ENCODE results near the gene CHRNB2. TPM values are rescaled to one million over a fixed set of nuclear protein-coding genes. Genes with fewer than 3 reads are reported as not detected.

CHRNB2 gene
- total and polyA plus RNA-seq, 9 of the 15 experiments (the other 6 are each of a cell fraction or from before 2014, with no cell fraction given), result 0.01 TPM; not detected in 8

GRCh38 chr1:154527192-154527591 lies 40.4 kb upstream of the CHRNB2 start:
- 5% methylated on average over 6 of the region's 6 CpGs for WGBS (ENCODE audit: insufficient coverage, low coverage, missing lambda C conversion rate)
- FAIRE-seq, result no peak

GRCh38 chr1:154529308-154529707 lies 38.3 kb upstream of the CHRNB2 start:
- intact Hi-C loops (cut with micrococcal nuclease), result no loop called here
- peaks cover 0 to 12% of the 10 kb centered on the region in 2 experiments; a peak in 1 of 5 replicates for H3K27me3 ChIP-seq (ENCODE audit: control insufficient read depth in 2 of 2, insufficient read depth in 2 of 2, low read length in 2 of 2)
- no peaks in the 10 kb centered on the region for H3K9me1 ChIP-seq (ENCODE audit: control insufficient read depth, insufficient read depth, low read length)
- ChIA-PET CTCF (ENCODE audit: low intra/inter-chr PET ratio) (interaction anchor here (0.6 kb wide), 1 partner anchor 39 kb away, joined by 3 read pairs; no protein-coding TSS in a partner anchor), POLR2A (no interaction called here)
- no peaks in the 10 kb centered on the region; a peak in 1 of 5 replicates for H3K4me1 ChIP-seq (replicated peaks in 1 of 2; ENCODE audit: control insufficient read depth in 2 of 2, insufficient read depth in 2 of 2, low read length in 2 of 2)
- H3K4me3 ChIP-seq, result no peak overlapping the region
- in situ Hi-C loops (cut with MboI), result no loop called here
- ATAC-seq, result no peak
- TF ChIP-seq CXXC5 (CRISPR knock-in tag; IDR thresholded peaks at IDR 0.05), result no peak
- peak; percentile 51; the same call in 1 of the 2 replicates for TF ChIP-seq ZBTB40 (IDR thresholded peaks at IDR 0.05)
- no peak for TF ChIP-seq ZBTB40 (CRISPR knock-in tag; IDR thresholded peaks at IDR 0.05)
- BruUV-seq (replicated peaks), result no TSS peak
- H3K27ac ChIP-seq (ENCODE audit: extremely low read depth, low read depth, low read length), result no peak overlapping the region
- no peak for DNase-seq (ENCODE audit: extremely low read depth in 1 of 4, low spot score in 3 of 4)
- no peaks in the 10 kb centered on the region for H3K36me3 ChIP-seq (ENCODE audit: control insufficient read depth, insufficient read depth, low read length)
- H4K20me1 ChIP-seq (replicated peaks; ENCODE audit: control insufficient read depth, insufficient read depth, low read length), result no peaks in the 10 kb centered on the region
- H3K9ac ChIP-seq (ENCODE audit: insufficient read depth in 1 of 2, low read depth in 2 of 2, low read length in 2 of 2), result no peak overlapping the region
- no peaks in the 10 kb centered on the region for H3K79me2 ChIP-seq (ENCODE audit: control insufficient read depth, insufficient read depth, low read length)
- no peaks in the 10 kb centered on the region; the same call in 1 of the 2 replicates for H3K9me3 ChIP-seq (replicated peaks; ENCODE audit: control insufficient read depth, insufficient read depth, low read depth, low read length)
- FAIRE-seq, result no peak
- H2AFZ ChIP-seq (ENCODE audit: low read depth, low read length), result no peak overlapping the region
- H3K4me2 ChIP-seq (ENCODE audit: insufficient read depth, low read length), result no peak overlapping the region
- 36% methylated on average over 5 of the region's 6 CpGs for WGBS (ENCODE audit: insufficient coverage, low coverage, missing lambda C conversion rate)

More at GRCh38 chr1:154527192-154527591, 40.4 kb upstream of the CHRNB2 start:
- H3K27me3 ChIP-seq (ENCODE audit: control insufficient read depth in 2 of 2, insufficient read depth in 2 of 2, low read length in 2 of 2), result peaks cover 0 to 14% of the 10 kb centered on the region in 2 experiments; a peak in 2 of 5 replicates
- H4K20me1 ChIP-seq (replicated peaks; ENCODE audit: control insufficient read depth, insufficient read depth, low read length), result no peaks in the 10 kb centered on the region
- H3K36me3 ChIP-seq (ENCODE audit: control insufficient read depth, insufficient read depth, low read length), result no peaks in the 10 kb centered on the region
- H3K9ac ChIP-seq (ENCODE audit: insufficient read depth in 1 of 2, low read depth in 2 of 2, low read length in 2 of 2), result no peak overlapping the region
- intact Hi-C loops (cut with micrococcal nuclease), result no loop called here
- H3K4me3 ChIP-seq, result no peak overlapping the region
- no peaks in the 10 kb centered on the region; a peak in 1 of 5 replicates for H3K4me1 ChIP-seq (replicated peaks in 1 of 2; ENCODE audit: control insufficient read depth in 2 of 2, insufficient read depth in 2 of 2, low read length in 2 of 2)
- in situ Hi-C loops (cut with MboI), result no loop called here
- no peak overlapping the region for H2AFZ ChIP-seq (ENCODE audit: low read depth, low read length)
- POLR2A ChIA-PET, result interaction anchor here (0.7 kb wide), 1 partner anchor 215 kb away, joined by 3 read pairs; no protein-coding TSS in a partner anchor
- no peaks in the 10 kb centered on the region for H3K79me2 ChIP-seq (ENCODE audit: control insufficient read depth, insufficient read depth, low read length)
- no peaks in the 10 kb centered on the region for H3K9me1 ChIP-seq (ENCODE audit: control insufficient read depth, insufficient read depth, low read length)
- no peaks in the 10 kb centered on the region for H3K9me3 ChIP-seq (replicated peaks; ENCODE audit: control insufficient read depth, insufficient read depth, low read depth, low read length)
- DNase-seq (ENCODE audit: extremely low read depth in 1 of 4, low spot score in 3 of 4) (no peak), ATAC-seq (no peak)
- no peak overlapping the region for H3K4me2 ChIP-seq (ENCODE audit: insufficient read depth, low read length)
- CTCF ChIA-PET (ENCODE audit: low intra/inter-chr PET ratio), result no interaction called here
- TF ChIP-seq FUS (optimal IDR thresholded peaks at IDR 0.05; ENCODE audit: low read depth, low read length) (no peak), NFIC (IDR thresholded peaks at IDR 0.05) (0 out of 2 replicates have a peak, but pooled peaks have one; percentile 15)
- no peak overlapping the region for H3K27ac ChIP-seq (ENCODE audit: extremely low read depth, low read depth, low read length)
- no TSS peak for BruUV-seq (replicated peaks)
